Nephron progenitor cell (in vitro differentiated cells): ENCODE data around the gene CBL.

ENCODE experiments used
- DNase-seq: peaks from one replicate; pipeline ENCODE4 v3.0.0; 2021
- H3K27ac Mint-ChIP-seq: 2 replicates; pipeline ENCODE4 v1.8.0; 2021; ENCODE audit warnings: mild to moderate bottlenecking, moderate library complexity, mixed read lengths
- H3K27me3 Mint-ChIP-seq: 2 replicates; pipeline ENCODE4 v1.8.0; 2021; ENCODE audit warnings: mild to moderate bottlenecking, low read depth, mixed read lengths; ENCODE audit not compliant: poor library complexity
- H3K36me3 Mint-ChIP-seq: 2 replicates; pipeline ENCODE4 v1.8.0; 2021; ENCODE audit warnings: low read depth, mixed read lengths
- H3K4me1 Mint-ChIP-seq: 2 replicates; pipeline ENCODE4 v1.8.0; 2021; ENCODE audit warnings: mixed read lengths
- H3K4me3 Mint-ChIP-seq: 2 replicates; pipeline ENCODE4 v1.8.0; 2021; ENCODE audit warnings: mild to moderate bottlenecking, moderate library complexity, mixed read lengths
- H3K9me3 Mint-ChIP-seq: 2 replicates; pipeline ENCODE4 v1.8.0; 2021; ENCODE audit warnings: mild to moderate bottlenecking, moderate library complexity, mixed read lengths
- CTCF ChIP-seq: fragments of 200-600 bp; sonication (generic); IDR thresholded peaks from 2 replicates; pipeline ENCODE4 v1.5.0; 2021; ENCODE audit warnings: antibody characterized with exemption

CBL gene

GRCh38 chr11:119282495-119282894 lies 76.4 kb downstream of the CBL start:
- Mint-ChIP-seq H3K4me1 (no peaks in the 10 kb centered on the region), H3K36me3 (peaks cover 47% of the 10 kb centered on the region), H3K4me3 (no peak overlapping the region), H3K27me3 (no peaks in the 10 kb centered on the region), H3K27ac (peak overlapping the region; percentile 1), H3K9me3 (no peaks in the 10 kb centered on the region)
- DNase-seq, result no peak
- no peak for TF ChIP-seq CTCF

GRCh38 chr11:119284344-119285157 lies 78.4 kb downstream of the CBL start:
- Mint-ChIP-seq H3K9me3 (no peaks in the 10 kb centered on the region), H3K4me1 (no peaks in the 10 kb centered on the region), H3K27me3 (no peaks in the 10 kb centered on the region), H3K4me3 (no peak overlapping the region), H3K36me3 (peaks cover 54% of the 10 kb centered on the region), H3K27ac (no peak overlapping the region)
- peak; percentile 26 for TF ChIP-seq CTCF
- no peak for DNase-seq

GRCh38 chr11:119285431-119285830 lies 79.3 kb downstream of the CBL start:
- DNase-seq, result no peak
- Mint-ChIP-seq H3K36me3 (peaks cover 55% of the 10 kb centered on the region), H3K9me3 (no peaks in the 10 kb centered on the region), H3K27me3 (no peaks in the 10 kb centered on the region), H3K4me3 (no peak overlapping the region), H3K27ac (no peak overlapping the region), H3K4me1 (no peaks in the 10 kb centered on the region)
- TF ChIP-seq CTCF, result no peak

- H3K36me3 Mint-ChIP-seq, result peaks cover 77% of the 10 kb centered on the region
- no peak overlapping the region for H3K4me3 Mint-ChIP-seq
- H3K27me3 Mint-ChIP-seq, result no peaks in the 10 kb centered on the region
- no peak for TF ChIP-seq CTCF
- H3K27ac Mint-ChIP-seq, result no peak overlapping the region
- peaks cover 20% of the 10 kb centered on the region for H3K9me3 Mint-ChIP-seq
- no peak for DNase-seq
- H3K4me1 Mint-ChIP-seq, result no peaks in the 10 kb centered on the region
These were observed 82.1 kb downstream of the CBL start for GRCh38 chr11:119288219-119288618.

- H3K36me3 Mint-ChIP-seq, result peaks cover 70% of the 10 kb centered on the region
These were observed 84.9 kb downstream of the CBL start for GRCh38 chr11:119290894-119291497.

More at GRCh38 chr11:119290894-119291497, 84.9 kb downstream of the CBL start:
- H3K9me3 Mint-ChIP-seq, result peaks cover 20% of the 10 kb centered on the region
- H3K27ac Mint-ChIP-seq, result no peak overlapping the region
- H3K27me3 Mint-ChIP-seq, result no peaks in the 10 kb centered on the region
- no peaks in the 10 kb centered on the region for H3K4me1 Mint-ChIP-seq
- TF ChIP-seq CTCF, result no peak
- DNase-seq, result no peak
- no peak overlapping the region for H3K4me3 Mint-ChIP-seq
